GM04504 (cell line): ENCODE measurements around the gene AURKA.
"Not testable (repeated sequence)": the region's sequence is repeated elsewhere in the genome, so short reads cannot be mapped to it uniquely, and the experiment has no call there.

Experiments
- DNase-seq: peaks from one replicate; pipeline ENCODE4 v3.0.0-alpha.2; 2012; ENCODE audit warnings: low read depth

The AURKA gene

GRCh38 chr20:56390396-56390795 is 1.6 kb downstream of the AURKA start:
- DNase-seq = not testable (repeated sequence)

- no peak for DNase-seq
These were observed 2.2 kb downstream of the AURKA start for GRCh38 chr20:56389807-56390206.

DNA sequence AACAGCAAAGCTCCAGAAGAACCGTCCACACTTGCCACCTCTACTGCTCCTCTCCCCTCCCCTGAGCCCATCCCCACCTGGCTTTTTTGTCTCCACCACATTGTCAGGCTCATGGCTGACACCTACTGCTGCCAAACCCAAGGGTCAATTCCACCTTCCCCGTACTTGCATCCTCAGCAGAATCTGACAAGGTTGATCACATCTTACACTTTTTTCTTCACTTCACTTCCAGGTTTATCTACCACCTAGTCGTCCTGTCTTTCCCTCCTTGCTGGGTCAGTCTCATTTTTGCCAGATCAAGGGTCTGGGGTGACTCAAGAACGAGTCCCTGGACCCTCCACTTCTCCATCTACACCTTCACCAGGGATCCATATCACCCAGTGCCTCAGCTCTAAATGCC is 3.1 kb downstream of the AURKA start:
- no peak for DNase-seq

DNA sequence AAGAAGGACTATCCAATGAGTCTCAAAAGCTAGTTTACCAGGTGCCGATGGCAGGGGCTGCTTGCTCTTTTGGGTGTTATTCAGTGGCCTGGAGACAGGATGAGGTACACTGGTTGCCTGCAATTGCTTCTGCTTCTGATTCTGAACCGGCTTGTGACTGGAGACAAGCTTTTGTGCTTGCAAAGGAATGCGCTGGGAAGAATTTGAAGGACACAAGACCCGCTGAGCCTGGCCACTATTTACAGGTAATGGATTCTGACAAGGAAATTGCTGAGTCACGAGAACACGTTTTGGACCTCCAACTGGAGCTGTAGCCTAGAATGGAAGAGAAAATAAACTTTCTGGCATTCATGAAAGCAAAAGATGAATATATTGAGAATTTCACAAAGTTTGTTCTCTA is 5.8 kb downstream of the AURKA start:
- no peak for DNase-seq

- DNase-seq = no peak
These were observed 6.9 kb downstream of the AURKA start for GRCh38 chr20:56385130-56385529.

GRCh38 chr20:56383334-56383733 is 8.7 kb downstream of the AURKA start:
- DNase-seq = no peak

GRCh38 chr20:56382696-56383095 is 9.3 kb downstream of the AURKA start:
- no peak for DNase-seq

DNA sequence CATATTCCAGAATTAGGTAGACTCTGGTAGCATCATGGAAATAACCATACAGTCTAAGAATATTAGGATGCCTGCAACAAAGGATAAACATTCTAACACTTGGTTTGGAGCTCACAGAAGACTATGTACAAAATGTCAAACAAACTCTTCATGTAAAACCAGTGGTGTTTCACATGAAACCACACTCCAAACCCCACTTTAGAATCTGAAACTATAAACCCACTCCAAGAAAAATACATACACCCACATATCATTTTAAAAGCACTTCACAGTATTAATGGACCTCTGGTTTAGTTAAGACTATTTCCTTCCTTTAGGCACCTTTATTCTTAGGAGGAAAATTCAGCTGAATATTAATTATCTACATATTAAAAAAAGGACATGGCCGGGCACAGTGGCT is 10.5 kb downstream of the AURKA start:
- DNase-seq = no peak

- DNase-seq = no peak
These were observed 11.6 kb downstream of the AURKA start for GRCh38 chr20:56380375-56380774.

DNA sequence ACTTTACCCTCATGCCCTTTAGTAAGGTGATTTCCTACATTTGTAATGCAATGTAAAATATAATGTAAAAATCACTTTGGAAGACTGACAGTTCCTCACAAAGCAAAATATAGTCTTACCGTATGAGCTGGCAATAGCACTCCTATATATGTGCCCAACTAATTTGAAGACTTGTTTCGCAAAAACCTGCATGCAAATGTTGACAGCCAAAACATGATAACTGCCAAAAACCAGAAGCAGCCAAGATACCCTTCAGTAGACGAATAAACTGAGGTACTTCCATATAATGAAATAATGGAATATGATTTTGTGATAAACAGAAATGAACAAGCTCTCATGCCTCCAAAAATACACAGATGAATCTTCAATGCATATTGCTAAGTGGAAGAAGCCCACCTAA is 13.6 kb downstream of the AURKA start:
- no peak for DNase-seq

DNA sequence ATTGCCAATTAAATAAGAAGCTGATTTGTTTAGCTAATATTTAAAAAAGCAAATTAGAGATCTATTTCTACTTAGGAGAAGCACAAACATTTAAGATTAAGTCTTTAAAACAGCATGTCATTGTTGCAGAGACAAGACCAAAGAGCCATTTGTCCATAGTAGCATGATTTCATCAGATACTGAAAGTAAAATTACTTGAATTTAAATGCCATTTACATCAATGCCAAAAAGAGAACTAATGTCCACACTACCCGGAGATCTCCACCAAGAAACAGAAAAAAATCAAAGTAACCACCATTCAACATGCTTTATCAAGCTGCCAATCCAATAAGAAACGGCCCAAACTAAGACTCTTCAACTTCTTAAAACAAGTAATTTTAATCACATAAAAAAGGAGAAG is 15.7 kb downstream of the AURKA start:
- no peak for DNase-seq

DNA sequence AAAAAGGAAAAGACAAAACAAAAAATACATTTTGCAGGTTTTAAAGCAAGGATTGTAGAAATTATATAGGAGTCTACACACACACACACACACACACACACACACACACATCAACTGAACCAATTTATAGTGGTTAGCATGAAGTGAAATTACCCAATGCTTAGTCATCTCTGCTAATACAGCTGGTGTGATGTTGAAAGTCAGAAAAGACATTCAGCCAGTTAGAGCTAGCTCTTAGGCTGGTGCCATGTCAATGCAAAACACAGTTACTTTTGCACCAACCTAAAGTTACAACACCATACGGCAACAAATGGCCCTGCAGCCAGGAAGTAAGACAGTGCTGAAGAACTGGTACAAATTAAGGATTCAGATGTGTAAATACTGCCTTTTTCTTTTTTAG is 18.1 kb downstream of the AURKA start:
- peak; percentile 89 for DNase-seq

GRCh38 chr20:56372850-56373249 is 19.2 kb downstream of the AURKA start:
- no peak for DNase-seq

DNA sequence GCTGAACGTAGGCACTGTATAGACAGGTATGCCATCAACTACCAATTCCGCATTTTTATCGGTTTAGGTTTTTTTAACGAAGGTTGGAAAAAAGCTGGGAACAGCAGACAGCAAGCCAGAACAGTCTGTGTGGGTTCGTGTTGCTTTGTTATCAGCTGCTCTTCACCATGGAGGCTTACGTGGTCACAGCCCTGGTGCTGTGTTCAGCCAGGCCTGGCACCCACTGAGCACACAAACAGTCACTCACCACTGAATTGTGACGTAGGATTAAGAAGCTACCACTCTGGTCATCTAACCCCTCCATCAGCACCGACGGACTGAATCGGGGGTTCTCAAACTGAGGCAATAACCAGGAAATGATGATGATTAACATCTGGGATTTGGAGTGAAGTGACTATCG is 20.0 kb downstream of the AURKA start:
- no peak for DNase-seq

DNA sequence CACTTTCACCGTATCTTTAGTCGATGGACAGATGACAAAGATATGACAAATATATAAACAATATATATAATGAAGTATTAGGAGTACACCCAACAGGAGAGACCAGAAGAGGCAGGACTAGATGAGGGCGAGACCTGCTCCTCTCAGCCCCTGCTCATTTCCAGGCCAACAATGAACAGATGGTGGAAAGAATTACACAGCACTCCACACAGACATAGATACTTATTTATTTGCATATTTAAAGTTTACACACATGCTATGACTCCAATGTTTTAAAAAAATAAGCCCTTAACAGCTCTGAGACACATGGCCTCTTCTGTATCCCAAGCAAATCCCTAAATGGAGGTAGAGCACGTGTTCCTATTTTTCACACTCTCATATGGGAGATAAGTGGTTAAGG is 22.8 kb downstream of the AURKA start:
- no peak for DNase-seq

DNA sequence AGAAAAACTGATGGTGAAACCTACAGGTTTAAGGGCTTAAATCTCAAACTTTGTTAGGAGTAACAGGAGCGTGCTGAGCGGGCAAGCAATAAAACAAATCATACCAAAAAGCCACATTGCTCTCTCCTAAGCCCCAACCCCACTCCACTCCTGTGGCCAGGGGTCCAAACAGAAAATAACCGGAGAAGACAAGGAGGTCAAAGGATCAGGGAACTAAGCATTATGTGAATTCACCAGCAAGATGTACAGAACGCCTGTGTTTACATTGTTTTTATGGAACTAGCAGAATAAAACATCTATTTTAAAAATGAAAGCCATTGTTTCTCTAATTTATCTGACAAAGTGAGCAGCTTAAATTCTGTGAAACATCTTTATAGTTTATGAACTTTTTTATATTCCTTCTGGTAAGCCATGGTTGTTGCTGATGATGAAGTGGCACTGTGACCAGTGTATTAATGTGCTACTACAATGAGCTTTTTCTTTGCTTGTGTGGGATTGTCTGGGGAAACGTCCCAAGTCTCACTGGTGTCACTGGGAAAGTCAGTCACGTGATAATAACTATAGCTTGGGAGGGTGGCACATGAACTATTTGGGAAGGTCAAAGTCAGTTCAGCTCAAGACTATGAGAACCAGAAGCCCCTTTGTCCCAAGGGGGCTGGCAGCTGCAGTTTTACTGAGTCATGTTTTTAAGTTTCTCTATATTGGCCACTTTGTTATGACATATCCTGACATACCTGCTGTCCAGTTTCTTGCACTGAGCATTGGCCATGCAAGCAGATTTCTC is 23.5 kb downstream of the AURKA start:
- no peak for DNase-seq

DNA sequence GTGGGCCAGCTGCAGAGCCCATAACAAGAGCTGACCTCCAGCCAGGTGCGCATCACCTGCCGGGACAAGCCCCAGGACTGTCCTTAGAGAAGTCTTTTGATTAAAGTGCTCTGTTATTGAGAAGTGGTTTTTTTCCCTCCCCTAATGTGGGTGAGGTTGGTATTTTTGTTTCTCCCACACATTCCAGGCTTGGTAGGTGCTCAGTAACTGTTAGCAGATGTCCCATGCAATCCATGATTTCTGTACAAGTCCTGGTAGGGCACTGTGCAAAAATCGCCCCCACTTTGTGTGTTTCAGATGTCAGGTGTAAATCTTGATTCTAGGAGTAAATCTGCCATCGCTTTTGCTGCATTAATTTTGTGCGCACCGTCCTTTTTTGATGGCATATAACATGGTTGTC is 28.5 kb downstream of the AURKA start:
- no peak for DNase-seq

GRCh38 chr20:56362833-56363413 is 29.1 kb downstream of the AURKA start:
- DNase-seq = no peak

GRCh38 chr20:56361900-56362299 is 30.1 kb downstream of the AURKA start:
- no peak for DNase-seq

DNA sequence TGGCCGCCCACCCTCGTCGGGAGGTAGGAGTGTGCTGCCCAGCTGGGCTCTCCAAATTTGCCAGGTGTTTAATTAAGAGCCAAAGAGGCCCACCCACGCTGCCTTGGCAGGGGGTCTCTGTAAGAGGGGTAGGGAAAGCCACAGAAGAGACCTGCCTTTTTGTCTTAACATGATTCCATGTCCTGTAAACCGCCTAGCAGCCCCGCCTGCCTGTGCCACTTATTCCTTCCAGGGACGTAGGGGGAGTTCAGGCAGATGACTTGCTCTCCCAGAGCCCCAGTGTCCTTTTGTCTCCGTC is 31.2 kb downstream of the AURKA start:
- no peak for DNase-seq

GRCh38 chr20:56360133-56360907 is 31.7 kb downstream of the AURKA start:
- DNase-seq = no peak

GRCh38 chr20:56359212-56360132 is 32.5 kb downstream of the AURKA start:
- peak; percentile 29 for DNase-seq
